ENCODE measurements around the gene ANKFN1. TPM values are rescaled to one million over a fixed set of nuclear protein-coding genes. Genes with fewer than 3 reads are reported as not detected.

The ANKFN1 gene
- total and polyA plus RNA-seq, 7 donors: 0.12 to 0.55 (median 0.26) TPM; not detected in 3

- no peak overlapping the region for H3K4me3 ChIP-seq
- no peak overlapping the region for H3K27ac ChIP-seq
- H3K4me1 ChIP-seq: peaks cover 0 to 27% (median 7%) of the 10 kb centered on the region in 4 donors
- no peaks in the 10 kb centered on the region for H3K27me3 ChIP-seq
- intact Hi-C loops (cut with DNase I): no loop called here
- no peak for TF ChIP-seq POLR2AphosphoS5 (IDR thresholded peaks at IDR 0.05)
- TF ChIP-seq EP300 (IDR thresholded peaks at IDR 0.05): no peak
- no peak for TF ChIP-seq POLR2A (IDR thresholded peaks at IDR 0.05)
- no peak for TF ChIP-seq CTCF (IDR thresholded peaks at IDR 0.05)
- no peaks in the 10 kb centered on the region for H3K36me3 ChIP-seq
- WGBS, 2 donors: 58% methylated on average over 3 of the region's 3 CpGs
- no peak for DNase-seq
- H3K9me3 ChIP-seq: no peaks in the 10 kb centered on the region
Observed at GRCh38 chr17:56111706-56112485, 41.4 kb upstream of the ANKFN1 start.

GRCh38 chr17:56113486-56113885, 39.8 kb upstream of the ANKFN1 start:
- Histone ChIP-seq H3K27me3 (no peaks in the 10 kb centered on the region), H3K4me3 (no peak overlapping the region), H3K27ac (no peak overlapping the region), H3K36me3 (no peaks in the 10 kb centered on the region), H3K4me1 (peaks cover 0 to 27% (median 7%) of the 10 kb centered on the region in 4 donors), H3K9me3 (no peaks in the 10 kb centered on the region)
- TF ChIP-seq POLR2AphosphoS5 (IDR thresholded peaks at IDR 0.05): no peak
- TF ChIP-seq CTCF (IDR thresholded peaks at IDR 0.05): no peak
- TF ChIP-seq EP300 (IDR thresholded peaks at IDR 0.05): no peak
- TF ChIP-seq POLR2A (IDR thresholded peaks at IDR 0.05): no peak
- DNase-seq: no peak
- 12 to 48% methylated on average over 2 of the region's 2 CpGs for WGBS, 2 donors
- intact Hi-C loops (cut with DNase I): no loop called here

GRCh38 chr17:56114469-56114868, 38.8 kb upstream of the ANKFN1 start:
- WGBS, 2 donors: 78 to 81% methylated on average over 1 of the region's 1 CpG
- no peak overlapping the region for H3K4me3 ChIP-seq
- H3K9me3 ChIP-seq: no peaks in the 10 kb centered on the region
- DNase-seq: no peak
- H3K27ac ChIP-seq: no peak overlapping the region
- intact Hi-C loops (cut with DNase I): no loop called here
- TF ChIP-seq CTCF (IDR thresholded peaks at IDR 0.05): no peak
- TF ChIP-seq POLR2AphosphoS5 (IDR thresholded peaks at IDR 0.05): no peak
- TF ChIP-seq POLR2A (IDR thresholded peaks at IDR 0.05): no peak
- no peak for TF ChIP-seq EP300 (IDR thresholded peaks at IDR 0.05)
- no peaks in the 10 kb centered on the region for H3K27me3 ChIP-seq
- H3K36me3 ChIP-seq: no peaks in the 10 kb centered on the region
- peaks cover 0 to 26% (median 6%) of the 10 kb centered on the region in 4 donors for H3K4me1 ChIP-seq

- no peaks in the 10 kb centered on the region for H3K36me3 ChIP-seq
- WGBS, 2 donors: 66 to 80% methylated on average over 2 of the region's 2 CpGs
- intact Hi-C loops (cut with DNase I): no loop called here
- no peak overlapping the region for H3K27ac ChIP-seq
- no peaks in the 10 kb centered on the region for H3K27me3 ChIP-seq
- TF ChIP-seq EP300 (IDR thresholded peaks at IDR 0.05): no peak
- no peak for TF ChIP-seq POLR2A (IDR thresholded peaks at IDR 0.05)
- no peaks in the 10 kb centered on the region for H3K9me3 ChIP-seq
- no peak for DNase-seq
- no peaks in the 10 kb centered on the region for H3K4me1 ChIP-seq
- H3K4me3 ChIP-seq: no peak overlapping the region
Observed at GRCh38 chr17:56119191-56119590, 34.1 kb upstream of the ANKFN1 start.

- Histone ChIP-seq H3K36me3 (no peaks in the 10 kb centered on the region), H3K27me3 (no peaks in the 10 kb centered on the region), H3K4me3 (no peak overlapping the region), H3K4me1 (no peaks in the 10 kb centered on the region), H3K9me3 (no peaks in the 10 kb centered on the region), H3K27ac (no peak overlapping the region)
- intact Hi-C loops (cut with DNase I): no loop called here
- no peak for DNase-seq
- TF ChIP-seq EP300 (IDR thresholded peaks at IDR 0.05): no peak
- no peak for TF ChIP-seq POLR2AphosphoS5 (IDR thresholded peaks at IDR 0.05)
- no peak for TF ChIP-seq CTCF (IDR thresholded peaks at IDR 0.05)
- no peak for TF ChIP-seq POLR2A (IDR thresholded peaks at IDR 0.05)
- 79 to 84% methylated on average over 4 of the region's 4 CpGs for WGBS, 2 donors
Observed at GRCh38 chr17:56119936-56120335, 33.3 kb upstream of the ANKFN1 start.
